ENCODE data around the gene SDHAF2. TPM values are rescaled to one million over a fixed set of nuclear protein-coding genes. Genes with fewer than 3 reads are reported as not detected.

The SDHAF2 gene
- polyA plus RNA-seq, 3 donors: 45.5 to 70.2 (median 64.8) TPM

DNA sequence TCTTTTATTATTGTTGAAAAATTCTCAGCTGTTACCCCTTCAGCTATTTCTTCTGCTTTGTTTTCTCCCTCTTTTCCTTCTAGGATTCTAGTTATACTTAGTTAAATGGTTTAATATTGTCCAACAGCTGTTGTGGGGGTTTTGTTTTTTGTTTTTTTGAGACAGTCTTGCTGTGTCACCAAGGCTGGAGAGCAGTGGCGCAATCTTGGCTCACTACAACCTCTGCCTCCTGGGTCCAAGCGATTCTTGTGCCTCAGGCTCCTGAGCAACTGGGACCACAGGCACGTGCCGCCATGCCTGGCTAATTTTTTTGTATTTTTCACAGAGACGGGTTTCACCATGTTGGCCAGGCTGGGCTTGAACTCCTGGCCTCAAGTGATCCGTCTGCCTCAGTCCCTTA lies 12.7 kb downstream of the SDHAF2 start:
- intact Hi-C loops (cut with micrococcal nuclease): no loop called here
- Histone ChIP-seq H3K4me2 (replicated peaks; ENCODE audit: extremely low read depth, low read length, poor library complexity, severe bottlenecking) (no peak overlapping the region), H3K4me3 (replicated peaks in 1 of 3; ENCODE audit: low read depth in 2 of 3, low read length in 3 of 3) (no peak overlapping the region), H3K79me2 (ENCODE audit: insufficient read depth, low read length) (peaks cover 64% of the 10 kb centered on the region), H3K9ac (ENCODE audit: insufficient read depth, low read length, poor library complexity, severe bottlenecking) (no peak overlapping the region), H3K4me1 (ENCODE audit: control insufficient read depth in 1 of 2, insufficient read depth in 2 of 2, low read length in 2 of 2) (no peaks in the 10 kb centered on the region), H3K9me3 (replicated peaks in 1 of 2; ENCODE audit: control insufficient read depth in 1 of 2, insufficient read depth in 1 of 2, low read length in 2 of 2) (no peaks in the 10 kb centered on the region), H3K27ac (ENCODE audit: low read depth in 1 of 2, low read length in 2 of 2) (no peak overlapping the region), H2AFZ (ENCODE audit: insufficient read depth, low read depth, low read length, poor library complexity, severe bottlenecking) (no peak overlapping the region), H4K20me1 (ENCODE audit: insufficient read depth, low read length) (peaks cover 95% of the 10 kb centered on the region), H3K27me3 (ENCODE audit: control insufficient read depth in 2 of 2, insufficient read depth in 2 of 2, low read length in 2 of 2) (no peaks in the 10 kb centered on the region), H3K36me3 (replicated peaks in 1 of 2; ENCODE audit: control insufficient read depth in 1 of 2, insufficient read depth in 2 of 2, low read length in 2 of 2) (peaks cover 74 to 99% of the 10 kb centered on the region in 2 donors)
- no peaks in the 10 kb centered on the region for H3K9me3 Mint-ChIP-seq
- TF ChIP-seq, protein P1, sequence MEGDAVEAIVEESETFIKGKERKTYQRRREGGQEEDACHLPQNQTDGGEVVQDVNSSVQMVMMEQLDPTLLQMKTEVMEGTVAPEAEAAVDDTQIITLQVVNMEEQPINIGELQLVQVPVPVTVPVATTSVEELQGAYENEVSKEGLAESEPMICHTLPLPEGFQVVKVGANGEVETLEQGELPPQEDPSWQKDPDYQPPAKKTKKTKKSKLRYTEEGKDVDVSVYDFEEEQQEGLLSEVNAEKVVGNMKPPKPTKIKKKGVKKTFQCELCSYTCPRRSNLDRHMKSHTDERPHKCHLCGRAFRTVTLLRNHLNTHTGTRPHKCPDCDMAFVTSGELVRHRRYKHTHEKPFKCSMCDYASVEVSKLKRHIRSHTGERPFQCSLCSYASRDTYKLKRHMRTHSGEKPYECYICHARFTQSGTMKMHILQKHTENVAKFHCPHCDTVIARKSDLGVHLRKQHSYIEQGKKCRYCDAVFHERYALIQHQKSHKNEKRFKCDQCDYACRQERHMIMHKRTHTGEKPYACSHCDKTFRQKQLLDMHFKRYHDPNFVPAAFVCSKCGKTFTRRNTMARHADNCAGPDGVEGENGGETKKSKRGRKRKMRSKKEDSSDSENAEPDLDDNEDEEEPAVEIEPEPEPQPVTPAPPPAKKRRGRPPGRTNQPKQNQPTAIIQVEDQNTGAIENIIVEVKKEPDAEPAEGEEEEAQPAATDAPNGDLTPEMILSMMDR (IDR thresholded peaks at IDR 0.05): no peak
- H3K27ac Mint-ChIP-seq: no peak overlapping the region
- H3K4me3 Mint-ChIP-seq: no peak overlapping the region
- H3K27me3 Mint-ChIP-seq (ENCODE audit: low read depth in 3 of 3): no peaks in the 10 kb centered on the region
- H3K4me1 Mint-ChIP-seq: peaks cover 3% of the 10 kb centered on the region
- 92% methylated on average over 6 of the region's 6 CpGs for WGBS (ENCODE audit: insufficient coverage)
- peaks cover 68 to 93% of the 10 kb centered on the region in 2 donors for H3K36me3 Mint-ChIP-seq
- DNase-seq: no peak

- intact Hi-C loops (cut with micrococcal nuclease): no loop called here
- TF ChIP-seq, protein P1 (IDR thresholded peaks at IDR 0.05): no peak
- H3K4me3 Mint-ChIP-seq: no peak overlapping the region
- H3K79me2 ChIP-seq (ENCODE audit: insufficient read depth, low read length): peaks cover 40% of the 10 kb centered on the region
- H3K9ac ChIP-seq (ENCODE audit: insufficient read depth, low read length, poor library complexity, severe bottlenecking): no peak overlapping the region
- no peak overlapping the region for H3K4me2 ChIP-seq (replicated peaks; ENCODE audit: extremely low read depth, low read length, poor library complexity, severe bottlenecking)
- no peak overlapping the region for H3K27ac Mint-ChIP-seq
- peaks cover 61 to 93% of the 10 kb centered on the region in 2 donors for H3K36me3 Mint-ChIP-seq
- peaks cover 71 to 99% of the 10 kb centered on the region in 2 donors for H3K36me3 ChIP-seq (replicated peaks in 1 of 2; ENCODE audit: control insufficient read depth in 1 of 2, insufficient read depth in 2 of 2, low read length in 2 of 2)
- H3K4me3 ChIP-seq (replicated peaks in 1 of 3; ENCODE audit: low read depth in 2 of 3, low read length in 3 of 3): no peak overlapping the region
- no peaks in the 10 kb centered on the region for H3K9me3 ChIP-seq (replicated peaks in 1 of 2; ENCODE audit: control insufficient read depth in 1 of 2, insufficient read depth in 1 of 2, low read length in 2 of 2)
- H3K9me3 Mint-ChIP-seq: no peaks in the 10 kb centered on the region
- no peak overlapping the region for H3K27ac ChIP-seq (ENCODE audit: low read depth in 1 of 2, low read length in 2 of 2)
- peaks cover 96% of the 10 kb centered on the region for H4K20me1 ChIP-seq (ENCODE audit: insufficient read depth, low read length)
- H3K27me3 Mint-ChIP-seq (ENCODE audit: low read depth in 3 of 3): no peaks in the 10 kb centered on the region
- H3K4me1 ChIP-seq (ENCODE audit: control insufficient read depth in 1 of 2, insufficient read depth in 2 of 2, low read length in 2 of 2): no peaks in the 10 kb centered on the region
- H3K27me3 ChIP-seq (ENCODE audit: control insufficient read depth in 2 of 2, insufficient read depth in 2 of 2, low read length in 2 of 2): no peaks in the 10 kb centered on the region
- peaks cover 3% of the 10 kb centered on the region for H3K4me1 Mint-ChIP-seq
- DNase-seq: no peak
- 96% methylated on average over 3 of the region's 4 CpGs for WGBS (ENCODE audit: insufficient coverage)
- no peak overlapping the region for H2AFZ ChIP-seq (ENCODE audit: insufficient read depth, low read depth, low read length, poor library complexity, severe bottlenecking)
These were observed 15.6 kb downstream of the SDHAF2 start for GRCh38 chr11:61445516-61445915.
